Esophagus squamous epithelium (tissue), 4 donors: ENCODE data around the gene PVR.

ENCODE experiments used
- POLR2A ChIP-seq, 4 donors: fragments of 450-650 bp; IDR thresholded peaks; one replicate each; pipeline ENCODE4 v1.6.1; 2017; ENCODE audit warnings: antibody characterized with exemption in 4 of 4, mild to moderate bottlenecking in 4 of 4, moderate library complexity in 3 of 4
- TF ChIP-seq, protein P1 (sequence below), 6 experiments: fragments of 450-650 bp in 4 of 6; fragments of 200-600 bp in 2 of 6; sonication (generic) in 2 of 6; IDR thresholded peaks; one replicate each; pipeline ENCODE4 v1.5.1; 2016 to 2019; ENCODE audit warnings: antibody characterized with exemption in 6 of 6, mild to moderate bottlenecking in 4 of 6, moderate library complexity in 4 of 6

DNA sequence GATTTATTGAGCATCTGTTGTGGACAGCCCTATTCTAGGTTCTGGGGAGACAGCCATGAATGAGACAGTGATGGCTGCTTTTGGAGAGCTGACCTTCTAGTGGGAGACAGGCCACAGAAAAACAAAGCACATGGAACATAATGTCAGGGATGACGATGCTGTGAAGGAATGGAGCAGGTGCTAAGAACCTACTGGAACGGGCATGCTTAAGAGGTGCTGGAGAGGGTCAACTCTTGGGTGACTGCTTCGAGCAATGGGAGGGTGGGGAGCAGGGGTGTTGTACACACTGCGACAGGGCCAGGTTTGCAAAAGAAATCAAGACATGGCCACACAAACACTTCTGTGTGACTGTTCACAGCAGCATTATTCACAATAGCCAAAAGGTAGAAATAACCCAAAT, 43.2 kb downstream of the PVR start:
- TF ChIP-seq, protein P1, sequence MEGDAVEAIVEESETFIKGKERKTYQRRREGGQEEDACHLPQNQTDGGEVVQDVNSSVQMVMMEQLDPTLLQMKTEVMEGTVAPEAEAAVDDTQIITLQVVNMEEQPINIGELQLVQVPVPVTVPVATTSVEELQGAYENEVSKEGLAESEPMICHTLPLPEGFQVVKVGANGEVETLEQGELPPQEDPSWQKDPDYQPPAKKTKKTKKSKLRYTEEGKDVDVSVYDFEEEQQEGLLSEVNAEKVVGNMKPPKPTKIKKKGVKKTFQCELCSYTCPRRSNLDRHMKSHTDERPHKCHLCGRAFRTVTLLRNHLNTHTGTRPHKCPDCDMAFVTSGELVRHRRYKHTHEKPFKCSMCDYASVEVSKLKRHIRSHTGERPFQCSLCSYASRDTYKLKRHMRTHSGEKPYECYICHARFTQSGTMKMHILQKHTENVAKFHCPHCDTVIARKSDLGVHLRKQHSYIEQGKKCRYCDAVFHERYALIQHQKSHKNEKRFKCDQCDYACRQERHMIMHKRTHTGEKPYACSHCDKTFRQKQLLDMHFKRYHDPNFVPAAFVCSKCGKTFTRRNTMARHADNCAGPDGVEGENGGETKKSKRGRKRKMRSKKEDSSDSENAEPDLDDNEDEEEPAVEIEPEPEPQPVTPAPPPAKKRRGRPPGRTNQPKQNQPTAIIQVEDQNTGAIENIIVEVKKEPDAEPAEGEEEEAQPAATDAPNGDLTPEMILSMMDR (IDR thresholded peaks at IDR 0.05), result no peak
- no peak for TF ChIP-seq POLR2A (IDR thresholded peaks at IDR 0.05)
